Stomach (tissue), 4 donors: ENCODE results near the gene AP3B1.

ENCODE experiments used
- EP300 ChIP-seq: sonication (generic); formaldehyde crosslinking; IDR thresholded peaks from one replicate; pipeline ENCODE4 v1.6.1; 2017; ENCODE audit warnings: antibody characterized with exemption
- POLR2A ChIP-seq, 4 donors: fragments of 450-650 bp; IDR thresholded peaks; one replicate each; pipeline ENCODE4 v1.6.1; 2016; ENCODE audit warnings: antibody characterized with exemption in 4 of 4, control low read depth in 2 of 4, mild to moderate bottlenecking in 1 of 4, moderate library complexity in 1 of 4
- TF ChIP-seq, protein P1 (sequence below), 7 experiments: fragments of 450-650 bp in 4 of 7; fragments of 200-600 bp in 3 of 7; sonication (generic) in 3 of 7; IDR thresholded peaks; one replicate each; pipeline ENCODE4 v1.5.1; 2016 to 2019; ENCODE audit warnings: antibody characterized with exemption in 7 of 7, control low read depth in 2 of 7, mild to moderate bottlenecking in 1 of 7

DNA sequence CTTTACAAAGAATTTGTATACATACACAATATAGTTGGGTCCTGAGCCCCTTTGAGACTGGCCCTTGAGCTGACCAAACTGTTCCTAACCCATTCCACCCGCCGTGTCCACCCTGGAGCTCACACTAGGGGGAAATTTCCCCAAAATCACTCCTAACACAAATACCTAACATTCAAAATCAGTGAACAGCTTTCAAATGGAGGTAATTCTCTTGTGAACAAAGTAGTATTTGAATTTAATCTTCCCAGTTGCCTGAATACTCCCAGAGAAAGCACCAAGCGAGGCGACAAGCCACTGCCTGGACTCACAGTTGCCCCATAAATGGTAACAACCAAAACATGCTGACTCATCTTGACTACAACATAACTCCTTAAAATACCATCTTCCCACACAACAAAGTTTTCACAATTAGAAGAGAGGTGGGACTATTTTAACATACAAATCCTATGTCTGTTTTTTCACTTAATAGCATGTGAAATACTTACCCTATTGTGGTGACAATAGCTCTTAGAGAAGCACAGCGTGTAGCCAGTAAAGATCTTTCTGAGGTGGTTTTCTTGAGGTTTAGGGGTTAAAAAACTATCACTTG lies 34.2 kb upstream of the AP3B1 start:
- TF ChIP-seq EP300: no peak
- TF ChIP-seq, protein P1, sequence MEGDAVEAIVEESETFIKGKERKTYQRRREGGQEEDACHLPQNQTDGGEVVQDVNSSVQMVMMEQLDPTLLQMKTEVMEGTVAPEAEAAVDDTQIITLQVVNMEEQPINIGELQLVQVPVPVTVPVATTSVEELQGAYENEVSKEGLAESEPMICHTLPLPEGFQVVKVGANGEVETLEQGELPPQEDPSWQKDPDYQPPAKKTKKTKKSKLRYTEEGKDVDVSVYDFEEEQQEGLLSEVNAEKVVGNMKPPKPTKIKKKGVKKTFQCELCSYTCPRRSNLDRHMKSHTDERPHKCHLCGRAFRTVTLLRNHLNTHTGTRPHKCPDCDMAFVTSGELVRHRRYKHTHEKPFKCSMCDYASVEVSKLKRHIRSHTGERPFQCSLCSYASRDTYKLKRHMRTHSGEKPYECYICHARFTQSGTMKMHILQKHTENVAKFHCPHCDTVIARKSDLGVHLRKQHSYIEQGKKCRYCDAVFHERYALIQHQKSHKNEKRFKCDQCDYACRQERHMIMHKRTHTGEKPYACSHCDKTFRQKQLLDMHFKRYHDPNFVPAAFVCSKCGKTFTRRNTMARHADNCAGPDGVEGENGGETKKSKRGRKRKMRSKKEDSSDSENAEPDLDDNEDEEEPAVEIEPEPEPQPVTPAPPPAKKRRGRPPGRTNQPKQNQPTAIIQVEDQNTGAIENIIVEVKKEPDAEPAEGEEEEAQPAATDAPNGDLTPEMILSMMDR (IDR thresholded peaks at IDR 0.05): no peak
- TF ChIP-seq POLR2A (IDR thresholded peaks at IDR 0.05): no peak
